ENCODE data around the gene KCNK15.

DNA sequence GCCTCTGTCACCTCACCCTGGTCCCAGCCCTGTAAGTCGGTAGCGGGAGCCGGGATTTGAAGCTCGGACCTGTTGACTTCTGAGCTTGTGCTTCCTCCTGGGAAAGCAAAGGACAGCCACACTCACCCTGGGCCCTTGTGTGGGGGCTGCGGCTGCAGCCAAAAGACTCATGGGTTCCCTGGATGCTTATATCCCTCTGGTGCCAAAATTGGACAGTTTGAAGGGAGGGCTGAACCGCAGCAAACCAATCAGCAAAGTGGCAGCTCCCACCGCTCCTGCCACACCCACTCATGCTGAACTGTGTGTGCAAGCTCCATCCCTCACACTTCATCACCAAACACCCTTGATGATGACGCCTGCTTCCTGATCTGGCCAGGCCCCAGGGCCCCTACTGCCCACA lies 34.4 kb upstream of the KCNK15 start:
- TF ChIP-seq CTCF (IDR thresholded peaks at IDR 0.05; ENCODE audit: low read depth, low read length): no peak
- TF ChIP-seq EZH2phosphoT487 (IDR thresholded peaks at IDR 0.05; ENCODE audit: low read depth): no peak

All from OCI-LY3 (cell line).